Caki2 (cell line): ENCODE data around the gene OBSCN. TPM values are rescaled to one million over a fixed set of nuclear protein-coding genes. Genes with fewer than 3 reads are reported as not detected.

ENCODE experiments used
- DNase-seq: peaks from one replicate; pipeline ENCODE4 v3.0.0-alpha.2; 2015; ENCODE audit warnings: low read depth
- in situ Hi-C: cut with HindIII; loops from 2 replicates; pipeline ENCODE4 v1.10.0; 2016; ENCODE audit warnings: low sequenced_read_pairs, low pct_unique_long_range_greater_than_20kb, mixed read lengths
- total RNA-seq: library from RNA; depleted of rRNA; stranded (reverse); fragments of >200 nt; shearing (Covaris generic); gene quantifications from 2 replicates; pipeline ENCODE4 v1.2.3, GENCODE V29; 2014; ENCODE audit warnings: low replicate concordance

OBSCN gene
- total RNA-seq, 1 experiment from 2014 or later, result 16.7 TPM

- in situ Hi-C loops, result no loop called here
- no peak for DNase-seq
These were observed 80.8 kb downstream of the OBSCN start for GRCh38 chr1:228288536-228289238.

- no peak for DNase-seq
- in situ Hi-C loops, result no loop called here
These were observed 81.5 kb downstream of the OBSCN start for GRCh38 chr1:228289239-228289849.

GRCh38 chr1:228289996-228290881 is 82.4 kb downstream of the OBSCN start:
- DNase-seq, result no peak
- in situ Hi-C loops, result no loop called here

- no peak for DNase-seq
- in situ Hi-C loops, result no loop called here
These were observed 84.2 kb downstream of the OBSCN start for GRCh38 chr1:228291906-228292608.

GRCh38 chr1:228292609-228292911 is 84.7 kb downstream of the OBSCN start:
- DNase-seq, result no peak
- in situ Hi-C loops, result no loop called here

GRCh38 chr1:228293393-228293792 is 85.5 kb downstream of the OBSCN start:
- no peak for DNase-seq
- in situ Hi-C loops, result no loop called here

GRCh38 chr1:228293816-228294500 is 86.1 kb downstream of the OBSCN start:
- no peak for DNase-seq
- in situ Hi-C loops, result no loop called here

GRCh38 chr1:228294717-228295116 is 86.9 kb downstream of the OBSCN start:
- no peak for DNase-seq
- in situ Hi-C loops, result no loop called here

GRCh38 chr1:228295201-228295600 is 87.4 kb downstream of the OBSCN start:
- in situ Hi-C loops, result no loop called here
- no peak for DNase-seq

GRCh38 chr1:228295981-228296380 is 88.1 kb downstream of the OBSCN start:
- no peak for DNase-seq
- in situ Hi-C loops, result no loop called here

GRCh38 chr1:228297242-228297641 is 89.4 kb downstream of the OBSCN start:
- in situ Hi-C loops, result no loop called here
- no peak for DNase-seq

GRCh38 chr1:228297822-228298221 is 90.0 kb downstream of the OBSCN start:
- in situ Hi-C loops, result no loop called here
- DNase-seq, result no peak

- in situ Hi-C loops, result no loop called here
- no peak for DNase-seq
These were observed 90.6 kb downstream of the OBSCN start for GRCh38 chr1:228298471-228298870.

- in situ Hi-C loops, result no loop called here
- DNase-seq, result no peak
These were observed 91.4 kb downstream of the OBSCN start for GRCh38 chr1:228299211-228299610.

- in situ Hi-C loops, result no loop called here
- no peak for DNase-seq
These were observed 92.1 kb downstream of the OBSCN start for GRCh38 chr1:228299901-228300300.

GRCh38 chr1:228302086-228302485 is 94.2 kb downstream of the OBSCN start:
- DNase-seq, result no peak
- in situ Hi-C loops, result no loop called here

- no peak for DNase-seq
- in situ Hi-C loops, result no loop called here
These were observed 95.8 kb downstream of the OBSCN start for GRCh38 chr1:228303596-228303995.

GRCh38 chr1:228304225-228304624 is 96.4 kb downstream of the OBSCN start:
- in situ Hi-C loops, result no loop called here
- no peak for DNase-seq
